Measurements from ENCODE around the gene RBM28.

- TF ChIP-seq MAX (IDR thresholded peaks at IDR 0.05) (no peak), CREB1 (IDR thresholded peaks at IDR 0.05; ENCODE audit: low read depth) (no peak), REST (IDR thresholded peaks at IDR 0.05; ENCODE audit: low read depth) (no peak), TCF12 (IDR thresholded peaks at IDR 0.05; ENCODE audit: low read depth) (no peak), EP300 (IDR thresholded peaks at IDR 0.05; ENCODE audit: borderline replicate concordance) (no peak), ZBTB7A (IDR thresholded peaks at IDR 0.05; ENCODE audit: low read depth) (no peak)
Measured at GRCh38 chr7:128351296-128352152, 7.8 kb upstream of the RBM28 start.
